GM04503 (cell line): ENCODE results near the gene TRAPPC5.
"Not testable (repeated sequence)": the region's sequence is repeated elsewhere in the genome, so short reads cannot be mapped to it uniquely, and the experiment has no call there.

Source experiments
- DNase-seq: peaks from one replicate; pipeline ENCODE4 v3.0.0-alpha.2; 2012; ENCODE audit warnings: low read depth

The TRAPPC5 gene

DNA sequence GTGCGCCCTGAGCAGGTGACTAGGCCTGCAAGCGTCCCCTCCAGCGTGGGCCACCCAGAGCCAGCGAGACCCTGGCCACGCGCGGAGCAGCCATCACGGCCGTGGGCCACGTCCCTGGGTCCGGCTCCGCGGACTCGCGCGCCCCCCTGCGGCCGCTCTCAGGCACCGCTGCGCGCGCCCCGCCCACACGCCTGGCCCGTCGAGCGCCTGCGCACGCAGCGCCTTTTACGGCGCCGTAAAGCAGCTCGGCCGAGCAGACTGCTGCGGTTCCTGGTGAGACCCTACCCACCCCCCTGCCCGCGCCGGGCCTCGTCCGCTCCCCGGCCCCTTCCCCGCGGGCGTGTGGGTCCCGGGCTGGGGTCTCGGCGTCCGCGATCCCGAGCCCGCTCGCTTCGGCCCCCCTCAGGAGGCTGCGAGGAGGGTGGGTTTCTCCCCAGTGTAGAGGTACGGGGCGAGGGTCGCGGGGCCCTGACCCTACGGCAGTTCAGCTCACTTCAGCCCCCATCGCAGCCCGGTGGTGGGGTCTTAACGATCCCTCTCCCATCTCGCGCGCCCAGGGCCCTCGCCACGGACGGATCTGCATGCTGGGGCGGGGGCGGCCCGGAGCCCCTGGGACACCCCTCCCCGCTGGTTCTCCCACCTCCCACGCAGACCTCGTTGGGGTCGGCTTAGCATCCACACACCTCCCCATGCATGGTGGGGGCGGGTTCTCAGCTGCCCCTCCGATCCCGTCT is at the start of gene TRAPPC5:
Gene TRAPPC5, plus strand, starts transcription at position 228 of the 734 bp plus-strand sequence. CDS start 1,421 bp downstream, outside the sequence.
- DNase-seq = no peak

DNA sequence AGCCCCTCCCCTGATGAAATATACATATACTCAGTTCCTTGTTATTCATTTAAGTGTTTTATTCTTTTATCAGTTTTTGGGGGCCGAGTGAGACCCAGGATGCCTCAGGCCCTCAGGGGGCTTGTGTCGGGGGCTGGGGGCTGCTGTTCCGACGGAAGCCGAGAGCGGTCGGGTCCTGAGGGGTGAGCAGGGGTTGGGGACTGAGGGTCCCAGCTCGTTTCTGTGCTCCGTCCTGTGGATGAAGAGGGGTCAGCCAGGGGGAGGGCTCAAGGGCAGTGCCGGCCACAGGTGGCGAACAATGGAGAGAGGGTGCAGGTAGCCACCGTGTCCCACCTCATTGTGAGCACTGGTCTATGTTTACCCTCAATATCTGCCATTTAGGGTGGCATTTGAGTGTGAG is 49.1 kb upstream of the TRAPPC5 start:
- no peak for DNase-seq

GRCh38 chr19:7632340-7633203 is 48.1 kb upstream of the TRAPPC5 start:
- DNase-seq = no peak

GRCh38 chr19:7633698-7634097 is 46.9 kb upstream of the TRAPPC5 start, which contains the start of gene PCP2:
PCP2 (minus strand) TSS chr19:7633719; CDS start chr19:7633457, 262 bp downstream.
- no peak for DNase-seq

DNA sequence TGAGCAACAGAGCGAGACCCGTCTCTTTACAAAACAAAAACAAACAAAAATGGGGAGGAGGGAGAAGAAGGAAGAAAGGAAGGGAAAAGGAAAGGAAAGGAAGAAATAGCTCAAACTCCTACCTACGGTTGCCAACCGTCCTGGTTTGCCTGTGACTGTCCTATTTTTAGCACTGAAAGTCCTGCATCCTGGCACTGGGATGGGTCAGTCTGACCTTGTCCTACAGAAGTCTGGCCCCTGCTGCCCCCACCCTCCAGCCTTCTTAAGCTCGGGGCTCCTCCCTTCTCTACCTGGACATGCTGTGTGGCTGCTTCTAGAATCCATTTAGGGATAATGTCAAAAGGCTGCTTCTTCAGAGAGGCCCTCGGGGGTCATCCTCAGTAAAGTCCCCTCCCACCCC is 45.0 kb upstream of the TRAPPC5 start:
- DNase-seq = no peak

DNA sequence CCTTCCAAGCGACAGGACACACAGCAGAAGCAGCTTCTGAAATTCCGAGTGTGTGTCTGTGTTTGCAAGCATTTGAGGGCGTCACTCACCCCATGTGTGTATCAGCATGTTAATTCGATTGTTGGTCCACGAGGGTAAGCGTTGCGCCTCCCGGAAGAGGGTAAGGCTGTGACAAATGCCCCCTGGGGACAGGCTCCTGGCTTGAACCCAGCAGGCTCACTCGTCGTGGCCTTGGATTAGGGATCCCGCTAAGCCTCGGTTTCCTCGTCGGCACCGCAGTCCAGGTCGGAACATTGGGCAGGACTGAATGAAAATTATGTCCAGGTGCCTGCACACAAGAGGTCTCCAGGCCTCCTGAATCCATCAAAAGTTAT is 44.3 kb upstream of the TRAPPC5 start:
- no peak for DNase-seq

DNA sequence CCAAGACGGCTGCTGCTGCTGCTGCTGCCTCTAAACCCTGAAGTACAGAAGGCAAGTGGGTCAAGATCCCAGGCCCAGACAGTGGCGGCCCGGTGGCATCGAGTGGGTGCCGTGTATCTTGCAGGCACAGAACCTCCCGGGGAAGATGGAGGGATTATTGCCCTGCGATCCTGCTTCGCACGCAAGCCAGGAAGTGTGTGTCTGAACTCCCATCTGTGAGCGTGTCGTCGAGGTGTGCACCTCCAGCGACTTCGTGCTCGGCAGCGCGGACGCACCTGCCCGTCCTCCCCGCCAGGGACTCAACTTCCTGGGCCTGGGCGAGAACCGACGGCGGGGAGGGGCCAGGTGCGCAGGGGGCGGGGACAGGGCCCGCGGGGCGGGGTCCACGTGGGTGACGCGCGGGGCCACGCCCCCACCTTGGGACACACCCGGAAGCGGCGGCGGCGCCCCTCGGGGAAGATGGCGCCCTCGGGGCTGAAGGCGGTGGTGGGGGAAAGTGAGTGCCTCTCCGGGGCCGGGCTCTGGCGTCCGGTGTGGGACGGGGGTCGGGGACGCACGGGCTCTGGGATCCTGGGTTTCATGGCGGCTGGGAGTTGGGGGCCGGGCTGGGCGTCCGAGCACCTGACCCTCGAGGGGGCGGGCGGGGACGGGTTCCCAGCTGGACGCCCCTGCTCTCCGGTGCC is 43.8 kb upstream of the TRAPPC5 start, which contains the start of gene STXBP2:
Gene STXBP2, plus strand, starts transcription at position 420 of the 683 bp plus-strand sequence. Its CDS starts 40 bp downstream, at position 460.
- no peak for DNase-seq

- DNase-seq = no peak
These were observed 43.0 kb upstream of the TRAPPC5 start for GRCh38 chr19:7637374-7638256.

- DNase-seq = no peak
These were observed 41.7 kb upstream of the TRAPPC5 start for GRCh38 chr19:7638802-7639465.

- no peak for DNase-seq
These were observed 40.7 kb upstream of the TRAPPC5 start for GRCh38 chr19:7639863-7640348.

- no peak for DNase-seq
These were observed 39.8 kb upstream of the TRAPPC5 start for GRCh38 chr19:7640803-7641202.

DNA sequence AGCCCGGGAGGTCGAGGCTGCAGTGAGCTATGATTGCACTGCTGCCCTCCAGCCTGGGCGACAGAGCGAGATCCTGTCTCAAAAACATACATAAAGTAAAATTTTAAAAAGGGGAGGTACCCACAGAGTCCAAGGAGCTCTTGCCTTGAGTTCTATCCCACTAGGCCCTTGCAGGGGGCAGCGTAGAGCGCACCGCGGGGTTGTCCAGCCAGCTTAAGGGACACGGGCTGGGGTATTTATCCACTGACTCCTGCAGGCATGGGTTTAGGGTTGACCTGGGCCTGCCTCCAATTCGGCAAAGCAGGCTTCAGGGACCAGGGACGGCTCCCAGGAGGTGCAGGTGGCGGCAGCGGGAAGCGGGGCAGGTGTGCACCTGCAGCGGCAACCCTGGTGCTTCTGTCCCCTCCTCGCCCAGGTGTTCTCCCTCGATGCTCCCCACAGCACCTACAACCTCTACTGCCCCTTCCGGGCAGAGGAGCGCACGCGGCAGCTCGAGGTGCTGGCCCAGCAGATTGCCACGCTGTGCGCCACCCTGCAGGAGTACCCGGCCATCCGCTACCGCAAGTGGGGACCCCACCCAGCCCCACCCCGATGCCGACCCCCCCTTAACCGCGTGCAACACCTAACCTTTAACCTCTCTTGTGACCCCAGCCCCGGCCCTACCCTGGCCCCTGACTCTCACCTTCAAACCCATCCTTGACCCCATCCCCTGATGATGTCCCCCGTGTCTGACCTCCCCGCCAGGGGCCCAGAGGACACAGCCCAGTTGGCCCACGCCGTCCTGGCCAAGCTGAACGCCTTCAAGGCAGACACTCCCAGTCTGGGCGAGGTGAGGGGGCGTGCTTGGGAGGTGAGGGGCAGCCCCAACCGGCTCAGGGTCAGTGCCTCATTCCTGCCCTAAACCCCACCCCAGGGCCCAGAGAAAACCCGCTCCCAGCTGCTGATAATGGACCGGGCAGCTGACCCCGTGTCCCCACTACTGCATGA is 39.0 kb upstream of the TRAPPC5 start:
- no peak for DNase-seq

- no peak for DNase-seq
These were observed 38.2 kb upstream of the TRAPPC5 start for GRCh38 chr19:7642295-7643030.

GRCh38 chr19:7643031-7643415 is 37.6 kb upstream of the TRAPPC5 start:
- no peak for DNase-seq

DNA sequence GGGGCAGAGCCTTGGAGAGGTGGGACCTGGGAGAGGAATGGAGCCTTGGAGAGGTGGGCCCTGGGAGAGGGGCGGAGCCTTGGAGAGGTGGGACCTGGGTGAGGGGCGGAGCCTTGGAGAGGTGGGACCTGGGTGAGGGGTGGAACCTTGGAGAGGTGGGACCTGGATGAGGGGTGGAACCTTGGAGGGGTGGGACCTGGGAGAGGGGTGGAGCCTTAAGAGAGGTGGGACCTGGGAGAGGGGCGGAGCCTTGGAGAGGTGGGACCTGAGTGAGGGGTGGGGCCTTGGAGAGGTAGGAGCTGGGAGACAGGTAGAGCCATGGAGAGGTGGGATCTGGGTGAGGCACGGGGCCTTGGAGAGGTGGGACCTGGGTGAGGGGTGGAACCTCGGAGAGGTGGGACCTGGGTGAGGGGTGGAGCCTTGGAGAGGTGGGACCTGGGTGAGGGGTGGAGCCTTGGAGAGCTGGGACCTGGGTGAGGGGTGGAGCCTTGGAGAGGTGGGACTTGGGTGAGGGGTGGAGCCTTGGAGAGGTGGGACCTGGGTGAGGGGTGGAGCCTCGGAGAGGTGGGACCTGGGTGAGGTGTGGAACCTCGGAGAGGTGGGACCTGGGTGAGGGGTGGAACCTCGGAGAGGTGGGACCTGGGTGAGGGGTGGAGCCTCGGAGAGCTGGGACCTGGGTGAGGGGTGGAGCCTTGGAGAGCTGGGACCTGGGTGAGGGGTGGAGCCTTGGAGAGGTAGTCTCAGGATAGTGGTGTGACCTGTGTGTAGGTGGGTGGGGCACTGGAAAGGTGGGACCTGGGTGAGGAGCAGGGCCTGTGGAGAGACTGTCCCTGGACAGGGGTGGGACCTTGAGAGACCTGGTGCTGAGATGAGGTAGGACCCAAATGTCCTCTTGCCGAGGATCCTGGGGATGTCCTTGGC is 36.7 kb upstream of the TRAPPC5 start:
- not testable (repeated sequence) for DNase-seq

DNA sequence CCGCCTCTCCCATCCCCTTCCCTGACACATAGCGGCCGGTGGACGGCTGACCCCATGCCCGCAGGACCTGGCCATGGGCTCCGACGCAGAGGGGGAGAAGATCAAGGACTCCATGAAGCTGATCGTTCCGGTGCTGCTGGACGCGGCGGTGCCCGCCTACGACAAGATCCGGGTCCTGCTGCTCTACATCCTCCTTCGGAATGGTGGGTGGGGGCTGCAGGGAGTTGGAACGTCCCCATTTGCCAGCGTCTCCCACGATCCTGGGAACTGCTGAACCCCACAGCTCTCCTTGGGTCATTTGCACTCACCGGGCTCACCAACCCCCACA is 36.1 kb upstream of the TRAPPC5 start:
- no peak for DNase-seq

DNA sequence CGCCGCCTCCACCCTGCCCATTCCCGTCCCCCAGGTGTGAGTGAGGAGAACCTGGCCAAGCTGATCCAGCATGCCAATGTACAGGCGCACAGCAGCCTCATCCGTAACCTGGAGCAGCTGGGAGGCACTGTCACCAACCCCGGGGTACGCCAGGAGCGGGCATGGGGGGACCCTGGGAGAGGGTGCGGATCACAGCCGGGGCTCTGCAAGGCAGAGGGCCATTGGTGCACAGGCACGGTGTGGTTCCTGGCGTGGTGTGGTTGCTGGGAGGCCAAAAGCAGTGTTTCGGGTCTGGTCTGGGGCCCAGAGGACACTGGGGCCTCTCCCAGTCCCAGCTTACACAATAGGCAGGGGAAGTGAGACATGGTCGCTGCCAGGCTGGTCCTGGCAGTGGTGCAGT is 35.5 kb upstream of the TRAPPC5 start:
- DNase-seq = no peak
